Neuron (in vitro differentiated cells): Measurements from ENCODE around the gene P4HA3.

Experiments used
- H2AFZ ChIP-seq: one replicate; pipeline ENCODE4 v1.6.1; 2013; ENCODE audit warnings: low read depth, mild to moderate bottlenecking, inconsistent platforms, low read length, moderate library complexity
- H3K27me3 ChIP-seq: one replicate; pipeline ENCODE4 v1.6.1; 2013; ENCODE audit warnings: low read length; ENCODE audit not compliant: insufficient read depth
- H3K36me3 ChIP-seq: one replicate; pipeline ENCODE4 v1.6.1; 2013; ENCODE audit warnings: low read length; ENCODE audit not compliant: insufficient read depth
- H3K4me1 ChIP-seq: one replicate; pipeline ENCODE4 v1.6.1; 2013; ENCODE audit warnings: low read length; ENCODE audit not compliant: insufficient read depth
- H3K4me3 ChIP-seq: 2 replicates; pipeline ENCODE4 v1.5.1; 2013; ENCODE audit warnings: mild to moderate bottlenecking, low read length, moderate library complexity
- H3K9me3 ChIP-seq: one replicate; pipeline ENCODE4 v1.6.1; 2013; ENCODE audit warnings: low read length

P4HA3 gene

GRCh38 chr11:74272276-74272675 lies 39.2 kb downstream of the P4HA3 start:
- Histone ChIP-seq H3K9me3 (no peaks in the 10 kb centered on the region), H3K4me3 (no peak overlapping the region), H3K4me1 (no peaks in the 10 kb centered on the region), H3K27me3 (peaks cover 2% of the 10 kb centered on the region), H2AFZ (no peak overlapping the region), H3K36me3 (no peaks in the 10 kb centered on the region)

DNA sequence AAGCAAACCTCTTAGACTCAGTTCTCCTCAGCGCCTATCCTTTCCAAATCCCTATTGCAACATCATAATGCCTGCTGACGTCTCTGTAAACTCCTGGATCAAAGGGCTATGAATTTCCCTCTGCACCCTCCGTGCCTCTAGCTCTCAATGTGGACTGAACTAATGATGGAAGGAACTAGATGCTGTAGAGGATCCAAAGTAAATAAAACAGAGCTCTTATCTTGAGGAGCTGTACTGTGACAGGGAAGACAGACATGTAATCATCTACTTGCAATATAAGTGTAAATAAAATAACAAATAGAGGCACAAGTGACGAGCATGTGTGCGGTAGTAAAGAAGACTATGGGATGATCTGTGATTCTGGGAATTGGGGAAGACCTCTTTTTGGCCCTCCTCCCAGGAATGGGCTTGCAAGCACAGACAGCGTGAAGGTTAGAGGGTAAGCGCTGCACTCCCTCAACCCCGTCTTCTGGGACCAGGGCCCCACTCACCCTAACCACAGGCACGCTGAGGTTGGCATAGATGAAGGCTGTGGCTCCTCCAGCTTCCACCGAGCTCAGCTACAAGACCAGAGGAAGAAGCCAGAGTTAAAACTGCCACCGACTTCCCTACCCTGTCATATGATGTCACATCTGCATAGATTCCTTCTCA lies 42.2 kb downstream of the P4HA3 start:
- H3K9me3 ChIP-seq = no peaks in the 10 kb centered on the region
- no peaks in the 10 kb centered on the region for H3K36me3 ChIP-seq
- no peaks in the 10 kb centered on the region for H3K4me1 ChIP-seq
- no peak overlapping the region for H2AFZ ChIP-seq
- H3K27me3 ChIP-seq = peaks cover 2% of the 10 kb centered on the region
- H3K4me3 ChIP-seq = no peak overlapping the region

GRCh38 chr11:74268456-74268855 lies 43.0 kb downstream of the P4HA3 start:
- H3K4me1 ChIP-seq = no peaks in the 10 kb centered on the region
- no peaks in the 10 kb centered on the region for H3K36me3 ChIP-seq
- no peaks in the 10 kb centered on the region for H3K9me3 ChIP-seq
- H2AFZ ChIP-seq = no peak overlapping the region
- H3K4me3 ChIP-seq = no peak overlapping the region
- H3K27me3 ChIP-seq = peaks cover 2% of the 10 kb centered on the region

GRCh38 chr11:74267014-74267413 lies 44.4 kb downstream of the P4HA3 start:
- H3K4me3 ChIP-seq = no peak overlapping the region
- H2AFZ ChIP-seq = no peak overlapping the region
- no peaks in the 10 kb centered on the region for H3K9me3 ChIP-seq
- no peaks in the 10 kb centered on the region for H3K36me3 ChIP-seq
- H3K27me3 ChIP-seq = peaks cover 2% of the 10 kb centered on the region
- H3K4me1 ChIP-seq = no peaks in the 10 kb centered on the region

GRCh38 chr11:74265256-74265655 lies 46.2 kb downstream of the P4HA3 start:
- no peaks in the 10 kb centered on the region for H3K9me3 ChIP-seq
- H3K4me3 ChIP-seq = no peak overlapping the region
- H3K36me3 ChIP-seq = no peaks in the 10 kb centered on the region
- no peak overlapping the region for H2AFZ ChIP-seq
- no peaks in the 10 kb centered on the region for H3K4me1 ChIP-seq
- peaks cover 2% of the 10 kb centered on the region for H3K27me3 ChIP-seq

DNA sequence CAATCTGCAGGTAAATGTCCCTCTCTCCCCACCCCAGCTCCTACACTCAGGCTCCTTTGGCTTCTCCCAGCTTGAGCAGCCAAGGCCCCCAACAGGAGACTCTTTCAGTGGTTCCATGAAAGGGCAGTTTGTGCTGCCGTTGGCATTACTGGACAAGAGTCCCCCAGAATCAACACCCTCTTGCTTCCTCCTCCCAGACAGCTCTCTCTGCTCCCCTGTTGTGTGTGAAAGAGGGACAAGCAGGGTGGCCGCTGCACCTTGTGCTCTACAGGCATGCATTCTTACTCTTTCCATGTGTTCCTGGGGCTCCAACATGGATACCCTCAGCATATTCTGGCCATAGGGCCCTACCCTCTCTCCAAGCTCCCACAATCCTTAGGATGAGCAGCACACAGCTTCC lies 48.7 kb downstream of the P4HA3 start:
- Histone ChIP-seq H3K4me3 (no peak overlapping the region), H2AFZ (no peak overlapping the region), H3K36me3 (no peaks in the 10 kb centered on the region), H3K9me3 (no peaks in the 10 kb centered on the region), H3K4me1 (no peaks in the 10 kb centered on the region), H3K27me3 (no peaks in the 10 kb centered on the region)

DNA sequence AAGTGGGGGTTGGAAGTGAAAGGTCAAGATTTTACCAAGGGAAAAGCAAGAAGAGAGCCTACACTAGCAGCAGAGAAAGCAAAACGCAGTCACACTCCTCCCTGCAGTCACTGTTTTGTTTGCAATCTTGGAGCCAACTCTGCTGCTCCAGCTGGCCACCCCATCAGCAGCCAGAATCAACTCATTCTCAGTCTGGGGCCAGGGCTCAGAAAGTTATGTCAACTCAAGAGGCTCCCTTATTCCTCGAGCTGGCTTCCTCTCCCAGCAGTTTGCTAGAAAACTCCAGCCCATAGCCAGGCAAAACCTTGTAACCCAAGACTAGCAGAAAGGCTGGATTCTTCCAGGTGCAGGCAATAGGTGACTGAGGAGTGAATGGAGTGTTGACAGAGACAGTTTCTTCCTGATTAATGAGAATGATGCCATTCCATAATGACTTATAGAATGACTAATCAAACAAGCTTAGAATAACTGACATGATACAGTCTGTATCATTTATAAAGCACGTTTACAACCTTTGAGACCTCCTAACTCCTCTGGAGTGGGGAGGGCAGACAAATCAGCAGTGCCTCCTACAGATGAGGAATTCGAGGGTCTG lies 53.4 kb downstream of the P4HA3 start:
- H3K4me1 ChIP-seq = no peaks in the 10 kb centered on the region
- H3K9me3 ChIP-seq = no peaks in the 10 kb centered on the region

DNA sequence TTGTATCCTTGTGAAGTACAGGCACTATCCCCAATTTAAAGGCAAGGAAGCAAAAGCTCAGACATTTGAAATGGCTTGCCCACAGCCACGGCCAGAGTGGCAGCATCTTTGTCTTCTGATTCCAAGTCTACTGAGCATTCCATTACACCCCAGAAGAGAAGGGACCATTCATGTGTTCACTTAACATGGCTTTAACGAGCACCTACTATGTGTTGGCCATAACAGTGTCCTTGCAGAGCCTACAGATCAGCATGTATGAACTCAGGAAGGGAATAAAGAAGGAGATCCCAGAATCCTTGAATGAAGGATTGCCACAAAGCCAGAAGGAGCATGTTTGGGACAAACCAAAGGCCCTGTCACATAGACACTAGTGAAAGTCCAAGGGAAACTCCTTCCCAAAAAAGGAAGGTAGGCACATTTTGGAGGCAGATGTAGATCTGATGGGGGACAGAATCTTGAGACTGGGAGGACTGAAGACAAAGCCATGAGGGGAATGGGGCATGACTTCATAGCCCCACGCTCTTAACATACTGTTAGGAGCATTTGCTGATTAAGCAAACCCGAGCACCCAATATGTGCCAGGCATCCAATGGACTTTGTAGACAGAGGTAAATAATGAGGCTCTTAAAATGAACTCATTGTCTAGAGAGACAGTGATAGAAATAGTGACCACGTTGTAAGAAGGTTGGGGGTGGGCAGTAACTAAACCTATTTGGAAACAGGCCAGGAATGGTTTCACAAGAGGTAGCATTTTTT lies 54.9 kb downstream of the P4HA3 start:
- H2AFZ ChIP-seq = no peak overlapping the region
- H3K4me1 ChIP-seq = no peaks in the 10 kb centered on the region
- no peaks in the 10 kb centered on the region for H3K27me3 ChIP-seq
- H3K36me3 ChIP-seq = peaks cover 37% of the 10 kb centered on the region
- H3K9me3 ChIP-seq = no peaks in the 10 kb centered on the region
- no peak overlapping the region for H3K4me3 ChIP-seq

More for the DNA sequence above, 53.4 kb downstream of the P4HA3 start:
- peaks cover 25% of the 10 kb centered on the region for H3K36me3 ChIP-seq
- no peak overlapping the region for H3K4me3 ChIP-seq
- H3K27me3 ChIP-seq = no peaks in the 10 kb centered on the region
- H2AFZ ChIP-seq = no peak overlapping the region

DNA sequence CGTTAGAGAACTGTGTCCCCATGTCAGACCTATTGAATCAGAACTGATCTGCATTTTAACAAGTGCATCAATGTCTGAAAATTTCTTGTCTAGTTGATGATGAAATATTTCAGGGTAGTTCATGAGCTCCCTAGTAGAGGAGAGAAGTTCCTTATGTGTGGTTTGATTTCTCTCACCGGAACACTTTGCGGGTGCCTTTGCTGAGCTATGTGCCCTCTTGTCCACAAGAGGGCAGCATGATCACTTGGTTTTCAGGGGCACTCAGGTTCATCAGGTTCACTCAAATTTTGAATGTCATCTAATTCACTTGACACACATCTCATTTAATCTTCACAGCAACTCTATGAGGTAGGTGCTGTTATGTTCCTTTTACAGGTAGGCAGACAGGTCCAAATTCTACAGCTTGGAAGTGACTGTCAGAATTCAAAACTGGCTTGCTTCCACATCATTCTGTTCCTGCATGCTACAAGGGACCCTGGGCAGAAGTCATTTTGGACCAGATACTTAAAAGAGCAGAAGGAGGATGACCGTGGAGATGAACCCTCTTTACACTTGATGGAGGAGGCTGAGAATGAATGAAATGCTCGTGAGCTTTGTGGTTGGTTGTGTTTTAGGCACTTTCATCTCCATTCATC lies 55.6 kb downstream of the P4HA3 start:
- Histone ChIP-seq H2AFZ (no peak overlapping the region), H3K36me3 (peaks cover 44% of the 10 kb centered on the region), H3K9me3 (no peaks in the 10 kb centered on the region), H3K4me1 (no peaks in the 10 kb centered on the region), H3K4me3 (no peak overlapping the region), H3K27me3 (no peaks in the 10 kb centered on the region)

- Histone ChIP-seq H3K27me3 (no peaks in the 10 kb centered on the region), H3K36me3 (peaks cover 67% of the 10 kb centered on the region), H2AFZ (no peak overlapping the region), H3K4me3 (no peak overlapping the region), H3K9me3 (no peaks in the 10 kb centered on the region), H3K4me1 (no peaks in the 10 kb centered on the region)
Observed at GRCh38 chr11:74253361-74253760, 58.1 kb downstream of the P4HA3 start.

- Histone ChIP-seq H3K36me3 (peaks cover 85% of the 10 kb centered on the region), H2AFZ (no peak overlapping the region), H3K4me3 (no peak overlapping the region)
Observed at GRCh38 chr11:74249496-74249895, 61.9 kb downstream of the P4HA3 start.

DNA sequence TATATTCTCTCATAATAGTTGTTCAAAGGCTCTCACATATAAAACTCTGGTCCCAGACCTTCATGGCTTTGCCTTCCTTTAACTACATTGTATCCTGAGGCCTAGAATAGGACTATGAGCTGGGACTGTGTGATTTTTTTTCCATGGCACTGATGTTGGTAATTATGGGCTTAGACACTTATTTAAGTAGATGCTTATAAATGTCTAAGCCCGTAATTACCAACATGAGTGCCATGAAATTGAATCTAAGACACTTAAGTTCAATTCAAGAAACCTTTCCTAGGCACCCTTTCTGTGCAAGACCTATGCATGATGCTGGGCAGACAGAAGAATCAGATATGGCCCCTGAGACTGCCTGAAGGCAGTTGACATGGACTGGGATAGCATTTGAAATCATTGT lies 63.0 kb downstream of the P4HA3 start:
- Histone ChIP-seq H3K4me1 (no peaks in the 10 kb centered on the region), H3K9me3 (peaks cover 3% of the 10 kb centered on the region), H2AFZ (no peak overlapping the region), H3K36me3 (peaks cover 77% of the 10 kb centered on the region), H3K4me3 (no peak overlapping the region), H3K27me3 (no peaks in the 10 kb centered on the region)

More at GRCh38 chr11:74249496-74249895, 61.9 kb downstream of the P4HA3 start:
- peaks cover 3% of the 10 kb centered on the region for H3K9me3 ChIP-seq
- H3K27me3 ChIP-seq = no peaks in the 10 kb centered on the region
- H3K4me1 ChIP-seq = no peaks in the 10 kb centered on the region

GRCh38 chr11:74238243-74238642 lies 73.2 kb downstream of the P4HA3 start:
- H3K9me3 ChIP-seq = peaks cover 4% of the 10 kb centered on the region
- H3K36me3 ChIP-seq = peaks cover 61% of the 10 kb centered on the region
- no peak overlapping the region for H3K4me3 ChIP-seq
- H2AFZ ChIP-seq = no peak overlapping the region
- peaks cover 3% of the 10 kb centered on the region for H3K4me1 ChIP-seq
- no peaks in the 10 kb centered on the region for H3K27me3 ChIP-seq
